SJSA1 (cell line): Measurements from ENCODE around the gene P2RX7. TPM values are rescaled to one million over a fixed set of nuclear protein-coding genes. Genes with fewer than 3 reads are reported as not detected.
A peak's percentile ranks its signal among the peaks of the same experiment; 100 is the strongest.

ENCODE experiments used
- DNase-seq, 2 experiments: peaks; one replicate each; pipeline ENCODE4 v3.0.0-alpha.2; 2015 to 2020; ENCODE audit warnings: low spot score in 2 of 2, low read depth in 1 of 2
- H3K27ac ChIP-seq: fragments of 250-450 bp; sonication (Bioruptor Pico); 2 replicates; pipeline ENCODE4 v1.5.1; 2020; ENCODE audit warnings: mild to moderate bottlenecking, moderate library complexity
- H3K27me3 ChIP-seq: fragments of 250-450 bp; sonication (Bioruptor Pico); replicated peaks from 2 replicates; pipeline ENCODE4 v1.5.1; 2020; ENCODE audit warnings: mild to moderate bottlenecking, moderate library complexity
- H3K36me3 ChIP-seq: fragments of 250-450 bp; sonication (Bioruptor Pico); 2 replicates; pipeline ENCODE4 v1.5.1; 2020; ENCODE audit warnings: mild to moderate bottlenecking
- H3K4me1 ChIP-seq: fragments of 250-450 bp; sonication (Bioruptor Pico); replicated peaks from 2 replicates; pipeline ENCODE4 v1.6.1; 2021; ENCODE audit warnings: mild to moderate bottlenecking
- H3K4me3 ChIP-seq: fragments of 250-450 bp; sonication (Bioruptor Pico); 2 replicates; pipeline ENCODE4 v1.5.1; 2020; ENCODE audit warnings: mild to moderate bottlenecking
- H3K9me3 ChIP-seq: fragments of 250-450 bp; sonication (Bioruptor Pico); replicated peaks from 2 replicates; pipeline ENCODE4 v1.5.1; 2020; ENCODE audit warnings: mild to moderate bottlenecking
- total RNA-seq: library from RNA; depleted of rRNA; stranded (reverse); fragments of >200 nt; shearing (Covaris generic); gene quantifications from 2 replicates; pipeline ENCODE4 v1.2.3, GENCODE V29; 2014

P2RX7 gene
- total RNA-seq, 1 experiment from 2014 or later = 3.1 TPM

DNA sequence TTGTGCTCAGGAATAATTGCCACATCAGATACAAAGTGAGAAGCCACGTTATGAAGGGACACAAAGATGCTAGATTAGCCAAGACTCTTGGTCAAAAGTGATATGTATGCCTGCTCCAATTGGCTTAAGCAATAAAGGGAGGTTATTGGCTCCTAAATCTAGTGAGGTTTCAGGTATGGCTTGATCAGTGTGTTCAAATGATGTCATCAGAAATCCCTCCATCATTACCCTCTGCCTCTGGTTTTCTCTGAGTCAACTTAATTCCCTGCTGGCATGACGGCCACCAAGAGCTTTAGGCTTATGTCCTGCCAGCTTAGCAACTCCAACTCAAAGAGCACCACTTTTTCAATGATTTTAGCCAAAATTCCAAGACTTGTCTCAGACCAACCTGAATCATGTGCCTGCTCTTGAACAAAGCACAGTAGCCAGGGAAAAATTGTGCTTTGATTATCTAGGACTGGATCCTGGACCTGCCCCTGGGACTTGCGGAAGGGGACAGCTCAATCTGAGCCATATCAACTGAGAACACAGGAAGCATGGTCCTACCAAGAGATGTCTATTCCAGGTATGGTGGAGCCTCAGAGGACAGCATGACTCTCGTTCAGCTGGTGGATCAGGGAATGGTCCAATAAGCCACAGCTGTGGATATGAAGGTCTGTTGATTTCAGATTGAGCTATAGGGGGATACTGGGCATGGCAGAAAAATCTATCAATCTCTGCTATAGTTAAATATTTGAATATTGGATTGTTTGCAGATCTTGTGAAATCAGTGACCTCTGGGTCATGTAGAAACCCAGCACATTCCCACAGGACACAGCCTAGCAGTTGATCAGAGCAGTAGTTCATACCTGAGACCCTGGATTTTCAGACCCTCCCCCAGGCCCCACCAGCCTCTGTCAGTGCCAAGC is 16.1 kb upstream of the P2RX7 start:
- Histone ChIP-seq H3K9me3 (0 out of 2 replicates have a peak, but pooled peaks cover 2% of the 10 kb centered on the region), H3K4me3 (no peak overlapping the region), H3K27me3 (no peaks in the 10 kb centered on the region), H3K4me1 (peaks cover 13% of the 10 kb centered on the region), H3K36me3 (no peaks in the 10 kb centered on the region), H3K27ac (no peak overlapping the region)
- no peak for DNase-seq

GRCh38 chr12:121117226-121117777 is 15.4 kb upstream of the P2RX7 start:
- Histone ChIP-seq H3K27me3 (no peaks in the 10 kb centered on the region), H3K36me3 (no peaks in the 10 kb centered on the region), H3K4me1 (peaks cover 18% of the 10 kb centered on the region), H3K9me3 (0 out of 2 replicates have a peak, but pooled peaks cover 2% of the 10 kb centered on the region), H3K27ac (no peak overlapping the region), H3K4me3 (no peak overlapping the region)
- no peak for DNase-seq

DNA sequence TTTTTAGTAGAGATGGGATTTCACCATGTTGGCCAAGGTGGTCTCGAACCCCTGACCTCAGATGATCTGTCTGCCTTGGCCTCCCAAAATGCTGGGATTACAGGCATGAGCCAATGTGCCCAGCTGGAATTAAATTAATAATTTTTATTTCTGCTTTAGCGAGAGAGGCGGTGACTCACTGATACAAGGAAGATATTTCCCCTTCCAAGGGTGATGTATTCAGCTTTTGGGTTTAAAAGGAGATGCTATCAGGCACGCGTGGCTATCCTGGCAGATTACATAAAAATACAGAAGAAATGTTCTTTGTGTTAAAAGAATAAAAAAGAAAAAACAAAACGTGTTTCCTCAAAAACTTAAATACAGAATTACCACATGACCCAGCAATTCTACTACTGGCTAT is 12.4 kb upstream of the P2RX7 start:
- H3K36me3 ChIP-seq = no peaks in the 10 kb centered on the region
- H3K4me3 ChIP-seq = no peak overlapping the region
- no peaks in the 10 kb centered on the region for H3K27me3 ChIP-seq
- H3K9me3 ChIP-seq = 0 out of 2 replicates have a peak, but pooled peaks cover 2% of the 10 kb centered on the region
- H3K4me1 ChIP-seq = peaks cover 36% of the 10 kb centered on the region
- H3K27ac ChIP-seq = no peak overlapping the region
- DNase-seq = no peak

DNA sequence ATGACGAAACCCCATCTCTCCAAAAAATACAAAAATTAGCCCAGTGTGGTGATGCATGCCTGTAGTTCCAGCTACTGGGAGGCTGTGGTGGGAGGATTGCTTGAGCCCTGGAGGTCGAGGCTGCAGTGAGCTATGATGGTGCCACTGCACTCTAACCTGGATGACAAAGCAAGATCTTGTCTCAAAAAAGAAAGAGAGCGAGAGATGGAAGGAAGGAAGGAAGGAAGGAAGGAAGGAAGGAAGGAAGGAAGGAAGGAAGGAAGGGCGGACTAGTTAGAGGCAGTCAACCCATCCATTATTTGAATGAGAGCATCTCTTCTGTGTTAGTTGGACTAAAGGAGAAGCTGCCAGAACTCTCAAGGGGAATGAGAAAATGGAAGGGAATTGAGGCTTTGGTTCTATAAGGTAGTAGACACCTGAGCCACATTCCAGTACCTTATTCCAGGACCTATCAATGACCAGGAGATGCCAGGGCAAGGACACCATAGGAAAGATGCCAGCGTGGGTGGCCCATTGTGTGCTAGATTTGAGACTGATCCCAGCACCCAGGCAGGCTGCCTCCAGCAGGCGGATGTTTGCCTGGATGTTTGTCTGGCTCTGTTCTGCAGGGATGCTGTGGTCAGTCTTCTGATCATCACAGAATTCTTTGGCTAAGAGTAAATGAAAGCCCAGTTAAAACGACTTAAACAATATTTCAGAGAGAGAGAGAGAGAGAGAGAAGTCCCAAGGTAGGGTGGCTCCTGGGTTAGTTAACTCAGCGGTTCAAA is 11.5 kb upstream of the P2RX7 start:
- Histone ChIP-seq H3K4me3 (no peak overlapping the region), H3K36me3 (no peaks in the 10 kb centered on the region), H3K9me3 (0 out of 2 replicates have a peak, but pooled peaks cover 2% of the 10 kb centered on the region), H3K4me1 (peaks cover 37% of the 10 kb centered on the region), H3K27ac (peak overlapping the region; percentile 61), H3K27me3 (no peaks in the 10 kb centered on the region)
- peak; percentile 67 to 77 for DNase-seq

DNA sequence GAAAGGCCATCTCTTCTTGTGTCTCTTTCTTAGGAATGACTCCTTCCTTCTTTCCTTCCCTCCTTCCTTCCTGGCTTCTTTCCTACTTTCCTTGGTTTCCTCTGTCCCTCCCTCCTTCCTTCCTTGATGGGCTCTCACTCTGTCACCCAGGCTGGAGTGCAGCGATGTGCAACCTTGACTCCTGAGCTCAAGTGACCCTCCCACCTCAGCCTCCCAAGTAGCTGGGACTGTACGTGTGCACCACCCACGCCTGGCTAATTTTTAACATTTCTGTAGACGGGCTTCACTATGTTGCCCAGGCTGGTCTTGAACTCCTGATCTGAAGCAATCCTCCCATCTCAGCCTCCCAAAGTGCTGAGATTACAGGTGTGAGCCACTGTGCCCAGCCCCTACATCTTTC is 10.9 kb upstream of the P2RX7 start:
- H3K4me3 ChIP-seq = no peak overlapping the region
- no peaks in the 10 kb centered on the region for H3K27me3 ChIP-seq
- H3K36me3 ChIP-seq = no peaks in the 10 kb centered on the region
- H3K4me1 ChIP-seq = peaks cover 37% of the 10 kb centered on the region
- H3K27ac ChIP-seq = peak overlapping the region; percentile 61
- H3K9me3 ChIP-seq = 0 out of 2 replicates have a peak, but pooled peaks cover 2% of the 10 kb centered on the region
- no peak for DNase-seq

- no peaks in the 10 kb centered on the region for H3K36me3 ChIP-seq
- 0 out of 2 replicates have a peak, but pooled peaks cover 2% of the 10 kb centered on the region for H3K9me3 ChIP-seq
- no peak for DNase-seq
- H3K4me1 ChIP-seq = peaks cover 40% of the 10 kb centered on the region
- peak overlapping the region; percentile 93 for H3K27ac ChIP-seq
- H3K27me3 ChIP-seq = no peaks in the 10 kb centered on the region
- H3K4me3 ChIP-seq = no peak overlapping the region
Observed at GRCh38 chr12:121123488-121123887, 9.2 kb upstream of the P2RX7 start.

DNA sequence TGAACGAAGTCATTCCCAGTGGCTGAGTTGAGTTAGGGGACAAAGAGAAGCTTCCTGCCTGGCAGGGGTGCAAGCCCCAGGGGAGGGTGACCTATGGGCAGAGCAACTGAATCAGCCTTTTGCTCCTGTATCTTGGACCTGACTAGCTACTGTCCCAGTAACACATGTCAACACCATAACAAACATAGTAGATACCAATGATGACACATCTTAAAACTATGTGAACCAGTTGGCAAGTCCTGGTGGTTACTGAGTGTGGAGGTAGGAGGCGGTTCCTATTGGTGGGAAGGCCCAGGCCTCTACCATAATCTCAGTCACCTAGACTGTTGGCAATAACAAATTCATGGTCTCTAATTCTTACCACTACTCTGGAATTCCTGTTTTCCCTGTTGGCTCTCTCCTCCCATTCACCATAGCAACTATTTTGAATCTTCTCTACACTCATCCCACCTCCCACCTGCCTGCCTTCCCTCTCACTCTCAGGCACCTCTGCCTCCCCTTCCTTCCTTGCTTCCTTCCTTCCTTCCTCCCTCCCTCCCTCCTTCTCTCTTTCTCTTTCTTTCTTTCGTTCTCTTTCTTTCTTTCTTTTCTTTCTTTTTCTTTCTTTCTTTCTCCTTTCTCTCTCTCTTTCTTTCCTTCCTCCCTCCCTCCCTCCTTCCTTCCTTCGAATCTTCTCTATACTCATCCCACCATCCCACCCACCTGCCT is 8.1 kb upstream of the P2RX7 start:
- peak; percentile 87 to 95 for DNase-seq
- Histone ChIP-seq H3K27me3 (no peaks in the 10 kb centered on the region), H3K36me3 (no peaks in the 10 kb centered on the region), H3K4me1 (peaks cover 47% of the 10 kb centered on the region), H3K27ac (peak overlapping the region; percentile 93), H3K9me3 (0 out of 2 replicates have a peak, but pooled peaks cover 2% of the 10 kb centered on the region), H3K4me3 (no peak overlapping the region)

- no peak overlapping the region for H3K4me3 ChIP-seq
- no peaks in the 10 kb centered on the region for H3K27me3 ChIP-seq
Observed at GRCh38 chr12:121127501-121127900, 5.2 kb upstream of the P2RX7 start.

DNA sequence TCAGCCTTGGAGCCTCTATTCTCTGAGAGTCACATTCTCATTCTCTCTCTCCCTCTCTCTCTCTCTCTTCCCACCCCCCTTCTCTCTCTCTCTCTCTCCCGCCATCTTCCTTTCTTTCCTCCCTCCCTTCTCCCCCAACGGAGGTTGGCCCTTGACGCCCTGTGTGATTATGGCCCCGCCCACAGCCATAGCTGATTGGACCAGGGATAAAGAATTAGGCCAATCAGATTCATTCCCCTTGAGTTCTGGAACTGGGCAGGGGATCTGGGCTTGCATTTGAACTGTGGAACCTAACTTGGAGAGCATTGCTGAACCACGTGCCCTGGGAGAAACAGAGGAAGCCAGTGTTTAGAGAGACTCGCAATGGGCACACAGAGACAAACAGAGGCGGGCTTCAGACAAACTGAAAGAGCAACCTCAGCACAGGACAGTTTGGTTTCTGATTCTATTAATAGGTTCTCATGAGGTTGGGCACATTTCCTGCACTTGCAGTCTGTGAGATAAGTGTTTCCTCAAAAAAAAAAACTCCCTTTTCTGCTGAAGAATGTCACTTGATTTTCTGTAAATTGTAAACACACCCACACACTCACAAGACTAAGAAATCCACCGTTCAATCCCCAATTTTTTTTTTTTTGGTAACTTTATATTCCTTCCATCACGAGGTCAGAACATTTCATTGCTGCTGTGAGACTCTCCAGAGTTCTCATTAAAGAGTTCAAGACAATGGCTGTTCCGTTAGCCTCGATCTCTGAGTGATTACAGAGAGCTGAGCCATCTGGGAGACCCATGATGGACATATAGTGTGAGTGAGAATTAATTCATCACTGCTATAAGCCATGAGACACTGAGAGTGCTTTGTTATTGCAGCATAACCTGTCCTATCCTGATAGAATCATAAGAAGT is 3.5 kb upstream of the P2RX7 start:
- peak; percentile 71 to 80 for DNase-seq
- Histone ChIP-seq H3K9me3 (no peaks in the 10 kb centered on the region), H3K4me3 (no peak overlapping the region), H3K36me3 (no peaks in the 10 kb centered on the region), H3K4me1 (peaks cover 38% of the 10 kb centered on the region), H3K27ac (peak overlapping the region; percentile 17; the same call in 1 of the 2 replicates), H3K27me3 (no peaks in the 10 kb centered on the region)

More at GRCh38 chr12:121127501-121127900, 5.2 kb upstream of the P2RX7 start:
- H3K36me3 ChIP-seq = no peaks in the 10 kb centered on the region
- no peak for DNase-seq
- H3K9me3 ChIP-seq = no peaks in the 10 kb centered on the region
- H3K4me1 ChIP-seq = peaks cover 31% of the 10 kb centered on the region
- no peak overlapping the region for H3K27ac ChIP-seq

DNA sequence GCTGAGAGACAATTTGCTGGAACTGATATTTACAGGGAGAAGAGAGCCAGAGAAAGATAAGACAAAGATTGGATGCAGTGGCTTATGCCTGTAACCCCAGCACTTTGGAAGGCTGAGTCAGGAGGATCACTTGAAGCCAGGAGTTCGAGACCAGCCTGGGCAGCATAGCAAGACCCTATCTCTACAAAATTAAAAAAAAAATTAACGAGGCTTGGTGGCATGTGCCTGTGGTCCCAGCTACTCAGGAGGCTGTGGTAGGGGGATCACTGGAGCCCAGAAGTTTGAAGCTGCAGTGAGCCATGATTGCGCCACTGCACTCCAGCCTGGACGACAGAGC is 2.9 kb upstream of the P2RX7 start:
- Histone ChIP-seq H3K9me3 (no peaks in the 10 kb centered on the region), H3K4me1 (peaks cover 34% of the 10 kb centered on the region), H3K36me3 (no peaks in the 10 kb centered on the region), H3K4me3 (no peak overlapping the region), H3K27me3 (no peaks in the 10 kb centered on the region), H3K27ac (peak overlapping the region; percentile 17; the same call in 1 of the 2 replicates)
- no peak for DNase-seq

- no peak overlapping the region for H3K4me3 ChIP-seq
- H3K27me3 ChIP-seq = no peaks in the 10 kb centered on the region
- H3K36me3 ChIP-seq = no peaks in the 10 kb centered on the region
- no peak for DNase-seq
- H3K4me1 ChIP-seq = peaks cover 28% of the 10 kb centered on the region
- H3K9me3 ChIP-seq = no peaks in the 10 kb centered on the region
- no peak overlapping the region for H3K27ac ChIP-seq
Observed at GRCh38 chr12:121130866-121131373, 1.8 kb upstream of the P2RX7 start.

DNA sequence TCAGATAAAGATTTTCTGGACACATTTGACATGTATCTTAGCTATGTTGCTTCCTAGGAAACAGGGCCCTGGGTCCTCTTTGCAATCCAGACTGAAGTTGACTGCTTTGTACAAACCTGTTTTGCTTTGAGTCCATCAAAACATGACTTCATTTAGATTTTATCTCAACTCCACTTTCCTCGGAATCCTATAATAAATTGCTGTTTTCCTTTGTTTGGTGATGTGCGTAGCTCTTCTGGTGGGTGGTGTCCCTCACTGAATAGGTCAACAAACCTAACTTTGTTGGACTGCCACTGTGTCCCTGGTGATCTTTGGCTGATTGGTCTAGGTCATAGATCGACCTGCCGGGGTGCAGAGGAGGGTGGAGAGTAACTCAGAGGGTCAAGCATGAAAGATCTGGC is 735 bp upstream of the P2RX7 start:
- Histone ChIP-seq H3K9me3 (no peaks in the 10 kb centered on the region), H3K27ac (no peak overlapping the region), H3K27me3 (no peaks in the 10 kb centered on the region), H3K4me1 (peaks cover 28% of the 10 kb centered on the region), H3K4me3 (no peak overlapping the region), H3K36me3 (no peaks in the 10 kb centered on the region)
- DNase-seq = no peak
